RKO (cell line): Measurements from ENCODE around the gene TGFBRAP1.
"Not testable (repeated sequence)": the region's sequence is repeated elsewhere in the genome, so short reads cannot be mapped to it uniquely, and the experiment has no call there.

ENCODE experiments used
- DNase-seq: peaks from one replicate; pipeline ENCODE4 v3.0.0-alpha.2; 2016; ENCODE audit warnings: low spot score

The TGFBRAP1 gene

DNA sequence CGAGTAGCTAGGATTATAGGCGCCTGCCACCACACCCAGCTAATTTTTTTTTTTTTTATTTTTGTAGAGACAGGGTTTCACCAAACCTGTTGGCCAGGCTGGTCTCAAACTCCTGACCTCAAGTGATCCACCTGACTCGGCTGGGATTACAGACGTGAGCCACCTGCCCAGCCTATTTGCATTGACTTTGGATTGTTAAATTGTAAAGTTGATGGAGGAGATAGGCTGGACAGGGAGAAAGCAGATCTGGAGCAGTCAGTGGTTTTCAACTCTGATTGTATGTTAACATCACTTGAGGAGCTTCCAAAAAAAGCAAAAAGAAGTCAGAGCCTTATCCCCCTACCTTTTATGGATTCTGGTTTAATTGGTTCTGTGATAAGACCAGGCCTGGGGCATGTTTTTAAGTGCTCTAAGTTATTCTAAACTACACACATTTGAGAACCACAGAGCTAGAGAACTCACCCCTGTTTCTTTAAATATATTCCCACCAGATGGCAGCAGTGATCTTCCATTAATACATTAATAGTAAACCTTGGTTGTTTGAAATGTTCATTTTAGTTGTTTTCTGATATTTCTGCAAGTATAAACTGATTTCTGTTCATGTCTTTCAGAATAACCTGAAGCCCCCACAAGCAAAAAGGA, 15.3 kb upstream of the TGFBRAP1 start:
- DNase-seq, result peak; percentile 71

DNA sequence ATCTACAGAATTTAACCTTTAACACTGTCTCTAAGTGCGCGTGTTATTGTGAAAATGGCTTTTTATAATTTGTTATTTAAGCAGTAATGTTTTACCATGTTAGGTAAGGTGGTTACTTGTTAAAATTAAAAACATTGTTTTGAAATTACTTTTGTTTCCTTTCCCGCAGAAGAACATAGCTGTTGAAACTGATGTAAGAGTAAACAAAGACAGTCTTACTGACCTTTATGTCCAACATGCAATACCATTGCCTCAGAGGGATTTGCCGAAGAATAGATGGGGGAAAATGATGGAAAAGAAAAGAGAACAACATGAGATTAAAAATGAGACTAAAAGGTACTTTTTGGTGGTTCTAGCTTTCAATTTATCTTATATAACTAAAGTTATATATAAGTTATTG, 9.9 kb upstream of the TGFBRAP1 start:
- no peak for DNase-seq

DNA sequence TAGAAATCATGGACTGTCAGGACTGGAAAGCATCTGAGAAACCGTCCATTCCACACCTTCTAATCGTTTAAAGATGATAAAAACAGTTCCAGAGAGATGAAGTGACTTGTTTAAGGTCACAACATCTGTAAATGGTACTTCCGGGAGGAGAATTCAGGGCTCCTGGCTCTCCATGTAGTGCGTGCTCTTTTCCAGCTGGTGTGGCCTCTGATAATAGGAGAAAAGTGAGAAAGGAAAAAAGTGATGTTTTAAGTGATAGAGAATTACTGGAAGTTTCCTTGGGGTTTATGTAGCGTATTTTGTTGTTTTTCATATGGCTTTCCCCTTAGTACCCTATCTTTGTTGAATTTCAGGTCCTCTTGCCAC, 8.5 kb upstream of the TGFBRAP1 start:
- peak; percentile 63 for DNase-seq

DNA sequence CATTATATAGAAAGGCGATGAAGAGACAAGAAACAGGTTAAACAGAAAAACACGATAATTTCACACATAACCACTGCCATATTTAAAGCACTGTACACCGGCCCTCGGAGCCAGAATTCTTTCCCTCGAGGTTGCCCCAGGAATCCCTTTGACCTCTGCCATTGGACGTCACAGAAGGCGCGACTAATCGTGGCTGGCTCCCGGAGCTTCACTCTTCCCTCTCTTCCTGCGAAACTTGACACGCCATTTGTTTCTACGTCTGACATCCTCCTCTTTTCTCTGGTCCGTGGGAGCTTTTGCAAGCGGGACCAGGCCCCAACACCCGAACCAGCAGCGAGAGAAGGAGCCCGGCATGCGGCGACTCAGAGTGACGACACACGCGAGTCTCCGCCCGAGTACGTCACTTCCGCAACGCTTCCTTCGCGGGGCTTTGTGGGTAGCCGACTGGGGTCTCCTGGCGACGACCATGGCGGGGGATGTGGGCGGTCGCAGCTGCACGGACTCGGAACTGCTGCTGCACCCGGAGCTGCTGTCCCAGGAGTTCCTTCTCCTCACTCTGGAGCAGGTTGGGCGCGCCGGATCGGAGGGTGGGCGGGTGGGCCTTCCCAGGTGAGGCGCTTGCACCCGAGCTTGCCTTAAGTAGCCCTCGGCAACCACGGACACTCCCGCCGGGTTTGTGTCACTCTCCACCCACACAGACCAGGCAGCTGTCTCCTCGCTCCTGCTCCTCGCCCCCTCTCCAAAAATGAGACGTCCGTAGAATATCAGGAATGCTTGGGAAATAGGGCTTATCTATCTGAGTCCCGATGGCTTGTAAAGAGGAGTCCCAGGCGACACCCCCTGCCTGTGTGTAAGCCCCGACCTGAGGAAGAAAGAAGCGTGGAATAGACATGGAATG, 7.8 kb upstream of the TGFBRAP1 start, which contains the start of gene C2orf49:
Gene C2orf49, plus strand, starts transcription at position 419 of the 898 bp plus-strand sequence. Its CDS starts 48 bp downstream, at position 467.
- peak; percentile 86 for DNase-seq

DNA sequence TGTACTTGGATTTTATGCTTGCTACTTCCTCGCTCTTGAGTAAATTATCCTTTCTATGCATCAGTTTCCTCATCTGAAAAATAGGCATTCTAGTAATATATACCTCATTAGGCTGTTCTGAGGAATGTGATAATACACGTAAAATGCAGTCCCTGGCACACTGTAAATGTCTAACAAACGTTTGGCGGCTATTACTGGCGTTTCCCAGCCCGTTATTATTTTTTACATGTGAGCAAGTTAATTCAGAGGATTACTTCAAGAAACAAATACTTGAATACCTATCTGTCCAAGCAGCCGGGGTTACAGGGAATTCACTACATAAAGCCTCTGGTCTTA, 7.2 kb upstream of the TGFBRAP1 start:
- DNase-seq, result no peak

DNA sequence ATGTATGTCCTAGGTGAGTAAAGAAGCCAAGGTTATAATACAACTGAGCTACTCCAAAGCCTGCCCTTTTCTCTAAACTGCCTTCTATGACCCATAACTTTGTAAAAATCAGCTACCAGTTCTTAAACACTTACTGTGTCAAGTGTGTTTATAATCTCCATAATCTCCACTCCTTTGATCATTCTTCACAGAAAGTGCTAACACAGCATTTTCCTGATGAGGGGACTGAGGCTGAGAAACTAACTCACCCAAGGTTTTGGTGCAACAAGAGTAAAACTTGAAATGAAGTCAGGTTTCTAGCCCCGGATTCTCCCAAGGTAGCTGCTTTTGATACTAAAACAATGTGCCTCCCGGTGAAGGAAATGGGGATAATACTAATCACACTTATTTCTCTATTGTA, 5.9 kb upstream of the TGFBRAP1 start:
- no peak for DNase-seq

DNA sequence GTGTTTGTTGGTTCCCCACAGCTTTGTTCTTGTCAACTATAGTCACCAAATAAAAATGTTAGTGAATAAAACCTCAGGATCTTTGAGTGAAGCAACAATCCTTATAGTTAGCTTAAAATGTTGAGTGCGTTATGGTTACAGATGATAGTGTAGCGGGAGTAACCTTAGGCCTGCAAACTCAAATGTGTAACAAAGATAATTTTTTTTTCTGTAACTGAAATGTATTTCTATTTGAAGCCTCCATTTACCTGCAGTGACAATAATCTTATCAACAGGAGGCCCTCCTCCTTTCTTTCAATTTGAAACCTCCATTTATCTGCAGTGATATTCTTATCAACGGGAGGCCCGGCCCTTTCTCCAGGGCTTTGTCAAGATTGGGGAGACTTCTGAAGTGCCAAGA, 4.7 kb upstream of the TGFBRAP1 start:
- no peak for DNase-seq

DNA sequence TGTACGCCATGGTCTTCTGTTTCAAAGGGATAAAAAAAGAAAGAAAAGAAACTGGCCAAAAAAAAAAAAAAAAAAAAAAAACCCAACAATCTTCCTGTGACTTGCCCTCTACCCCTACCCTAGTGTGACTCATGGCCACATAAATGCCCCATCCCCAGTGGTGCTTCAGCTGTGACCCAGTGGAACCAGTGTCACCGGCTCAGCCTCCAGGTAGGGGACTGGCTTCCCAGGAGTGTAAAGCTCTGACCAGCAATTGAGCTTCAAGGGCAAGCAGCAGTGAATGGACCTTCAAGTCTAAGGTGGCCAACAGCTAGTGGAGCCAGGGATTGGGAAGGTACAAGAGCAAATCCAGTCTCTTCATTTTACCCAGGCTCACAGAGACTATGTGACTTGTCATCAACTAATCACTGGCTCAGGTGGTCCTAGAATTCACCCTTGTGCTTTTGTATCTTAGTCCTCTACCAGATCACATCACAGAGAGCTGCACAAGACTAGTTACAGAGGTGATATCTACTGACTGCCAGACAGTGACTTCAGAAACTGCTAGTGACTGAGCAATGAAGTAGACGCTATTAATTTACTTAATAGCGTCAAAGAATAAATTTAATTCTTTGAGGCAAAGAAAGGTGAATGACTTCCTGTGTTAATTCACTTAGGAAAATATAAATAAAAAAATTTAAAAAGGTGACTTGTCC, 1.3 kb upstream of the TGFBRAP1 start:
- peak; percentile 45 for DNase-seq

DNA sequence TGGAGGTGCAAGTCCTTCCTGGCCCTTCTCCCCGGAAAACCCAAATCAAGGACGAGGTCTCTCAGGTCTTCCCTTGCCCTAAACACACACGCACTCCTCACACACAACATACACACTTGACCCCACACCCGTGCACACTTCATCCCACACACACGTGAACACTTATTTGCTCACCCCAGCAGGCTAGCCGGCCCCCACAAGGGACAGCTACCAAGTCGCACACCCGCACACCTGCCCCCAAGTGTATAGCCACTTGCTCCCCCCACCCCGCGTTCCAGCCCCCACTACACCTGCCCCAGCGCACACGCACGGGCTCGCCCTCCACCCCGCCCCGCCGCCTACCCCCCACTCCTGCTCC, 359 bp downstream of the TGFBRAP1 start:
- no peak for DNase-seq

DNA sequence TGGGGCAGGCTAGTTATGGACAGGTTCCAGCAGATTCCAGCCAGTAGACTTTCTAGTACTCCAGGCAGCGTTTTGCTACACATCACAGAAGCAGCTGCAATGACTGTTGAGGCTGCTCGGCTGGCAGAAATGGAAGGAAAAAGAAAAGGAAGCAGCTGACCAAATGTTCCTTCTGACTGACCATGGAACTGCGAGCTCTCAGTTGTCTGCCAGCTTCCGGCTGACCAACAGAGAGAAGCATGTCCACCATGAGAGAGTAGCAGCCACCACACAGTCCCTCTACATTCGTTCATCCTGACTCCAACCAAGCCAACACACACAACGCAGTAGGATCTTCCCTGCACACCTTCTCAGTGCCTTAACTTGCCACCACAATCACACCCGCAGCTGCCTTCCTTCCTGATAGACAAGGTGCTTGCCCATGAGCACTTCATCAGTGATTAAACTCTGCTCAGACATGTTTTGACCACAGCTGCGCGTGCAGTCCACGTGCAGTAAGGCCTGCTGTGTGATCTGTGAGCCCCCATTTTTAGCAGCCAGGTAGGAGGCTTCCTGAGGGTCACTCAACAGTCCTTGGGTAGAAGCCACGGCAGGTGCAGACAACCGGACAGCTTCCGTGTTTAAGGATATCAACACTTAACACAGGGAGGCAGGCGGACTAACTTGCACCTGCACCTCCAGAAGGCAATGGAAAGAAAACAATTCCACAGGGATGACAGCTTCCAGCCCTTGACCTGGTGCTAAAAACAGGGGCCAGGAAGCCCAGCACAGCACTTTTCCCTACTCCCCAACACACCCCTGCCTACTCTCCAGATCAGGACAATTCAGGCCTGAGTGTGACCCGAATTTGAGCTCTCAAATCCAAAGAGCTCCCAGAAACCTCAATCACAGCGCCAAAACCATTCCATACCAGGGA, 996 bp downstream of the TGFBRAP1 start:
- DNase-seq, result peak; percentile 32

DNA sequence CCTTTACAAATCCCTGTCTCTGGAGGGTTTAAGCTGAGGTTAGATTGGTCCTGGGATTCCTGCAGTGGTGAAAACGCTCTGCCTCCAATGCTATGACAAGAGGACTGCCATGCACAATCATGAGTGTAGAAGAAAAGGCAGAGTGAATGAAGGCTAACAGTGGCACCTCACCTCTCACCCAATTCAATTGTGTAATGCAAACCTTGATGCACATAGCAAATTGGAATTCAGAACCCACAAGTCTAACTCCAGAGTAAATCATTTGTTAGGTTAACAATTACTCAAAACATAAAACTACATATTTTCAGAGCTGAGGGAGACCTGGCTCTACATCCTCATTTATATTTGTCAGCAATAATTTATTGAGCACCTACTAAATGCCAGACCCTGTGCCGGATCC, 1.8 kb downstream of the TGFBRAP1 start:
- DNase-seq, result no peak

DNA sequence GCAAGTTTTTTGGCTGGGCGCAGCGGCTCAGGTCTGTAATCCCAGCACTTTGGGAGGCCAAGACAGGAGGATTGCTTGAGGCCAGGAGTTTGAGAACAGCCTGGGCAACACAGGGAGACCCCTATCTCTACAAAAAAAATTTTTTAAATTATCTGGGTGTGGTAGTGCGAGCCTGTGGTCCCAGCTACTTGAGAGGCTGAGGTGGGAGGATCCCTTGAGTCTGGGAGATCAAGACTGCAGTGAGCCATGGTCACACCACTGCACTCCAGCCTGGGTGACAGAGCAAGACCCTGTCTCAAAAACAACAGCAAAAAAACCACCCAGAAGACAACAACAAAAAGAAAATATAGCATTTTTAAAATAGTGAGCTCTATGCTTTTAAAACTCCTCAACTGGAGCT, 2.3 kb downstream of the TGFBRAP1 start:
- not testable (repeated sequence) for DNase-seq

DNA sequence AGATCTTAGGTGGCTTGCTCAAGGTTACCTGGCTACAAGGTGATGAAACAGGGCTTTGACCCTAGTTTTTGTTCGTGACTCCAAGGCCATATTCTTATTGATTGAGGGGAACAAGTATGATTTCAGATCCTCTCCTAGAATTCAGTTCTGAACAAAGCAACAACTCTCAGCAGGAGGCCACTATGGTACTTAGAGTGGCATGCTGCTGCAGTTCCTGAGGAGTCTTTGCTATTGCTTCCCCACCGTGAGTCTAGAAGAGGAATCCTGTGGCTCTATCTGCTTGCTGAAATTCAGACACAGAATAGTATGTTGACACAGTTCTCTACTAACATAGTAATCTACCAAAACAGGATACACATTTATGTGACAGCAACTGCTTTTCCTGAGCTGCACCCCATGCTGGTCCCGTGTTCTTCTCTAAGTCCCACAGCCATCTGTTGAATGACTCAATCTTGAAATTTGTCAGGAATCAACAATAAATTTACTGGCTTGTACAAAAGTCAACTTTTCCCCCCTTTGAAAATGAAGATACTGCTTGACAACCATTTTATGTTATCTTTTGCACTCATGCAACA, 4.1 kb downstream of the TGFBRAP1 start:
- DNase-seq, result no peak

DNA sequence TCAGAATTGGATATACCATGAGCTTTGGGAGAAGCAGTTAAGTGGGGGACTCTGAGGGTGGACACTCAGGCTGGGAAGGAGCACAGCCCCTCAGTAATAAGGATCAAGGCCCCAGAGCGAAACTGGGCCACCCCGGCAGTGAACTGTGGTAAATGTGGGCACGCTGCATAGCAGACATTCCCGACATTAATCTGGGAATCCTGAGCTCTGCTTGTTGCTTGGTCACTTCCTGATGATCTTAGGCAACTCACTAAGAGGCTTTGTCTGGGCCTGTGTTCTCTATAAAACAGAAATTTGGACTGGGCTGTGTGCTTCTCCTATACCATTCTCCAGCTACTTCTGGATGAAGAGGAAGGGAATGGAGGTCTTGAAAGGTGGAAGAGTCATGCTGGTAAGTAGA, 4.8 kb downstream of the TGFBRAP1 start:
- no peak for DNase-seq

DNA sequence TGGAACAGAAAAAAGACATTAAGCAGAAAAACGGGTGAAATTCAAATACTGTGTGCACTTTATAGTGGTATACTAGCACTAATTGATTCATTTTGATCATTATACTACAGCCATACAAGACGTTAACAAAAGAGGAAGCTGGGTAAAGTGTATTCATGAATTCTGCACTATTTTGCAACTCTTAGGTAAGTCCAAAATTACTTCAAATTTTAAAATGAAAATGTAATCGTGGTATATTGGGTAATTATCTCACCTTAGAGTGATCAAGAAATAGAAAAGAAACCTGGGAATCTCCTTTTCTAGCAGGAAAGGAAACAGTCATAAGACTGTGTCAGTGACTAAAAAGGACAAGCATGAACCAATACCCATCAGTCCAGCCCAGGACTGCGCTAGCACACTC, 5.4 kb downstream of the TGFBRAP1 start:
- DNase-seq, result no peak

DNA sequence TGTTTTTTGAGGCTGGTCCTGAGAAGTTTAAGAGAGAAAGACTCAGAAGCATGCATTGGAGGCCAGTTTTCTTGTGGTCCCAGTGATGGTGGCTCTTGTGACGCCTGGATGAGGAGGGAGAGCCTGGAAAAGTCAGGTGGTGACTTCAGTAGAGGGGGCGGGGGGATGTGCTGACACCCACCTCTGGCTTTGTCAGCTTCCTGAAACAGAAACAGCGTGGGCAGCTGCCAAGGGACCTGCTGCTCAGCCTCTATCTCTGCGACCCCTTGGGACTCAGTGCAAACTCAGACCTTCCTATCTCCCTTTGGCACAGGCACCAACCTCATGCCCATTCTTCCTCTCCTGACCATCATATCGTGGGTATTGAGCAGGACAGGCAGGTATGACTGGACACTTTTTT, 6.4 kb downstream of the TGFBRAP1 start:
- no peak for DNase-seq

DNA sequence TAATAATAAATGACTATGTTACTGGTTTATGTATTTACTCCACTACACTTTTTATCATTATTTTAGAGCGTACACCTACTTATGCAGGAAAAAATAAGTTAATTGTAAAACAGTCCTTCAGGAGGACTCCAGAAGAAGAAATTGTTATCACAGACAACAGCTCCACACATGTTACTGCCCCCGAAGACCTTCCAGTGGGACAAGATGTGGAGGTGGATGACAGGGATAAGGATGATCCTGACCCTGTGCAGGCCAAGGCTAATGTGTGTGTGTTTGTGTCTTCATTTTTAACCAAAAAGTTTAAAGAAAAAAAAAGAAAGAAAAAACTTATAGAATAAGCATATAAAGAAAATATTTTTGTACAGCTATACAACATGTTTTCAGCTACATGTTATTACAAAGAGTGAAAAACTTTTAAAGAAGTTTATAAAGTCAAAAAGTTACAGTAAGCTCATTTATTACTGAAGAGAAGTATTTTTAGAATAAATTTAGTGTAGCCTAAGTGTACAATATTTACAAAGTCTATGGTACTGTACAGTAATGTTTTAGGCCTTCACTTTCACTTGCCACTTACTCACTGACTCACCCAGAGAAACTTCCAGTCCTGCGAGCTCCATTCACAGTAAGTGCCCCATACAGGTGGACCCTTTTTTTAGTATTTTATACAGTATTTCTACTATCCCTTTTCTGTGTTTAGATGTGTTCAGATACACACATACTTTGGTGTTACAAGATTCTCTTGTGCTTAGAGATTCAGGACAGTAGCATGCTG, 7.5 kb downstream of the TGFBRAP1 start:
- DNase-seq, result no peak

DNA sequence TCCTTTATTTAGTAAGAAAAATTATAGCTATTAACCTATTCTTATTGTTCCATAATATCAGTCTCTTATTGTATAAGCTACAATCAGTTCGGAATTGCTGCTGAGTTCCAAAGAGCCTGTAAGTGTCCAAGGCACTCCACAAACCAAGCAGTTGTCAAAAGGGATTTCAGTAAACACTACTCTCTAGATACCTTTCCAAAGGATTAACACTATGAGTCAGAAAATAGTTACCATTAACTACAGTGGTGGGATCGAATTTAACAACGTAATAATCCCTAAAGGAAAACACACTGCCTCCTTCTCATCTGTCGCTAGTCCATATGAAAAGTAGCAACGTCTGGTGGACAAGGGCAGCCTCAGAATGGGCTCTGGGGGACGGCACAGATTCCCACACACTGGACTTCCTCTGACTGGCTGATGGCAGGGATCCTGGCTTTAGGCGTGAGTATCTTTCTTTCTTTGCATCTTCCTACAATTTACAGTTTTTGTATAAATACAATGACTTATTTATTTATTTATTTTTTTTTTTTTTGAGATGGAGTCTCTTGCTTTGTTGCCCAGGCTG, 8.8 kb downstream of the TGFBRAP1 start:
- DNase-seq, result no peak

DNA sequence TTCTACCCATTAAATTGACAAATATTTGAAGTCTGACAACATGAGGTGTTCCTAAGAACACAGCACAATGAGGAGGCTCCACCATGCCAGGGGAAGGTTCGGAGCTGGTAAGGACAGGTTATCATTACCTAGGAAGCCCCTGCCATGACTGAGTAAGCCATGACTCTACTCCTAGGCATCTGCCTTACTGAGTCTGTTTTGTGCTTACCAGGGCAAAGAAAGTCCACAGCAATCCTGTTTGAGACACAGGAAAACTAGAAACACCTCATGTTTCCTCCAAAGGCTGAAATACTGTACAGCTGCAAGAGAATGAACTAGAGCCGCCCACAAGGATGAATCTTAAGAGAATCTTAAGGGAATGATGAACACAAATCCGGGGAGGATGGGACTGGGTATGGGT, 11.6 kb downstream of the TGFBRAP1 start:
- no peak for DNase-seq

DNA sequence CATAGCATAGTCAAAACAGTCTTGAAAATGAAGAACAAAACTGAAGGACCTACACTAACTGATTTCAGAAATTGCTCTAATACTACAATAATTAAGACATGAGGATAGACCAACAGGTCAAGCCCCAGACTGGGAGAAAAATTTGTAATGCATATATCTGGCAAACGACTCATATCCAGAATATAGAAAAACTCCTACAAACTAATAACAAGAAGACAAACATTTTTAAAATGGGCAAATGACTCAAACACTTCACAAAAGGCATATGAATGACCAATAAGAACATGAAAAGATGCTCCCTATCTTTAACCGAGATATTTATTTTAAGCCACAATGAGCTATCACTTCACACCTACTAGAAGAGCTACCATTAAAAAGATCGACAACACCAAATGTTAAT, 14.2 kb downstream of the TGFBRAP1 start:
- no peak for DNase-seq

DNA sequence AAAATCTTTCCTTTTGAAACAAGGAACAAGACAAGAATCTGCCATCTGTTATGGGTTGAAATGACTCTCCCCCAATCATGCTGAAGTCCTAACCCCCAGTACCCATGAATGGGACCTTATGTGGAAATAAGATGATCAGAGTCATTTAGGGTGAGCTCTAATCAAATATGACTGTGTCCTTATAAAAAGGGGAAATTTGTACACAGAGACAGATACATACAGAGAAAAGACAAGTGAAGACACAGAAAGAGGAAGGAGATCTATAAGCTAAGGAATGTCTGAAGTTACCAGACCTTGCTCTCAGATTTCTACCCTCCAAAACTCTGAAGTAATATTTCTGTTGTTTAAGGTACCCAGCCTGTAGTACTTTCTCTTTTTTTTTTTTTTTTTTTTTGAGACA, 15.7 kb downstream of the TGFBRAP1 start:
- DNase-seq, result no peak
